T-cell (primary cell): Measurements from ENCODE around the gene MAPK11. TPM values are rescaled to one million over a fixed set of nuclear protein-coding genes. Genes with fewer than 3 reads are reported as not detected.

Experiments used
- ATAC-seq, 4 experiments: fragments of 200-7000 bp in 3 of 4; fragments of 150-1000 bp in 1 of 4; cut with Tn5 transposase; replicated peaks in 1 of 4; 1 replicate in 3 of 4; 2 replicates in 1 of 4; pipeline ENCODE4 v1.10.0; 2021; ENCODE audit warnings: moderate library complexity in 3 of 4, mild to moderate bottlenecking in 2 of 4, moderate number of reproducible peaks in 1 of 4
- CTCF ChIA-PET, 2 donors: fragments of 300-600 bp; sonication (Branson Sonifier 250); formaldehyde crosslinking; loops; one replicate each; lab custom pipeline; 2022; ENCODE audit warnings: antibody characterized with exemption in 2 of 2; lab: Charles Lee
- POLR2A ChIA-PET, 2 donors: fragments of 300-600 bp; sonication (Branson Sonifier 250); formaldehyde crosslinking; loops; one replicate each; lab custom pipeline; 2022; ENCODE audit warnings: antibody characterized with exemption in 2 of 2; lab: Charles Lee
- DNase-seq, 35 experiments: peaks; one replicate each; pipeline versions ENCODE4 v3.0.0 to v3.0.0-alpha.2; 2013 to 2023
- H3K27ac ChIP-seq: one replicate; pipeline ENCODE4 v1.5.1; 2013; ENCODE audit warnings: low read length
- H3K27me3 ChIP-seq, 2 experiments: replicated peaks in 1 of 2; 1 replicate in 1 of 2; 2 replicates in 1 of 2; pipeline versions ENCODE4 v1.6.1 to v1.7.0; 2013; ENCODE audit warnings: low read length in 1 of 2, mixed read lengths in 1 of 2; ENCODE audit not compliant: control insufficient read depth in 2 of 2, insufficient read depth in 2 of 2; ENCODE audit errors: extremely low read depth in 1 of 2
- H3K36me3 ChIP-seq, 2 donors: 1 replicate in 1 of 2; 2 replicates in 1 of 2; pipeline versions ENCODE4 v1.6.1 to v1.7.0; 2013; ENCODE audit warnings: low read length in 1 of 2; ENCODE audit not compliant: control insufficient read depth in 2 of 2, insufficient read depth in 1 of 2; ENCODE audit errors: extremely low read depth in 1 of 2
- H3K4me1 ChIP-seq, 2 experiments: 1 replicate in 1 of 2; 2 replicates in 1 of 2; pipeline versions ENCODE4 v1.6.1 to v1.7.0; 2013; ENCODE audit warnings: low read length in 2 of 2, mixed read lengths in 1 of 2; ENCODE audit not compliant: insufficient read depth in 2 of 2, control insufficient read depth in 1 of 2; ENCODE audit errors: extremely low read depth in 1 of 2
- H3K4me3 ChIP-seq, 2 donors: 1 replicate in 1 of 2; 2 replicates in 1 of 2; pipeline versions ENCODE4 v1.5.1 to v1.7.0; 2013; ENCODE audit warnings: mild to moderate bottlenecking in 2 of 2, low read length in 1 of 2, moderate library complexity in 1 of 2; ENCODE audit not compliant: control insufficient read depth in 1 of 2; ENCODE audit errors: extremely low read depth in 1 of 2
- H3K9me3 ChIP-seq: 2 replicates; pipeline ENCODE4 v1.7.0; 2013
- H3K27ac Mint-ChIP-seq, 2 donors: one replicate each; pipeline ENCODE4 v1.8.0; 2020 to 2021; ENCODE audit warnings: mild to moderate bottlenecking in 2 of 2, mixed read lengths in 2 of 2
- H3K27me3 Mint-ChIP-seq, 2 donors: one replicate each; pipeline ENCODE4 v1.8.0; 2021 to 2022; ENCODE audit warnings: mixed read lengths in 2 of 2
- H3K36me3 Mint-ChIP-seq: one replicate; pipeline ENCODE4 v1.8.0; 2021; ENCODE audit warnings: mixed read lengths
- H3K4me1 Mint-ChIP-seq, 3 donors: one replicate each; pipeline ENCODE4 v1.8.0; 2020 to 2022; ENCODE audit warnings: mixed read lengths in 3 of 3, mild to moderate bottlenecking in 1 of 3
- H3K4me3 Mint-ChIP-seq, 3 donors: one replicate each; pipeline ENCODE4 v1.8.0; 2020 to 2022; ENCODE audit warnings: mild to moderate bottlenecking in 3 of 3, mixed read lengths in 3 of 3, moderate library complexity in 3 of 3
- H3K9me3 Mint-ChIP-seq, 3 donors: one replicate each; pipeline ENCODE4 v1.8.0; 2020 to 2022; ENCODE audit warnings: mixed read lengths in 3 of 3
- WGBS: methylation state at CpG from one replicate; pipeline ENCODE4 v1.1.5; 2013; ENCODE audit warnings: missing lambda C conversion rate; ENCODE audit not compliant: insufficient coverage; 5-methylcytosine and 5-hydroxymethylcytosine counted together
- total RNA-seq, 35 experiments: library from RNA in 6 of 35; stranded (reverse) in 6 of 35; fragments of 120-200 nt in 1 of 35; gene quantifications; one replicate each; pipeline versions ENCODE4 v1.2.1 to v1.2.4 and lab custom pipeline; 2013 to 2026

The MAPK11 gene
- total RNA-seq, 5 donors from 2014 or later (not counting 1 experiment from before 2014, with no cell fraction given) = 3.5 to 8.9 (median 5.6) TPM

GRCh38 chr22:50280022-50280707, 10.0 kb upstream of the MAPK11 start:
- 93% methylated on average over 38 of the region's 38 CpGs for WGBS
- peaks cover 0 to 2% of the 10 kb centered on the region in 2 experiments for H3K4me1 ChIP-seq
- peaks cover 0 to 2% of the 10 kb centered on the region in 2 experiments for H3K27me3 ChIP-seq
- no peaks in the 10 kb centered on the region for H3K9me3 ChIP-seq
- Mint-ChIP-seq H3K36me3 (no peaks in the 10 kb centered on the region), H3K27me3 (no peaks in the 10 kb centered on the region), H3K4me1 (peaks cover 0 to under 1% (median 0%) of the 10 kb centered on the region in 3 donors), H3K9me3 (no peaks in the 10 kb centered on the region), H3K27ac (no peak overlapping the region), H3K4me3 (no peak overlapping the region)
- H3K27ac ChIP-seq = no peak overlapping the region
- ATAC-seq (no peak), DNase-seq (no peak)
- ChIA-PET POLR2A (no interaction called here), CTCF (no interaction called here)
- H3K4me3 ChIP-seq = no peak overlapping the region
- H3K36me3 ChIP-seq = no peaks in the 10 kb centered on the region

DNA sequence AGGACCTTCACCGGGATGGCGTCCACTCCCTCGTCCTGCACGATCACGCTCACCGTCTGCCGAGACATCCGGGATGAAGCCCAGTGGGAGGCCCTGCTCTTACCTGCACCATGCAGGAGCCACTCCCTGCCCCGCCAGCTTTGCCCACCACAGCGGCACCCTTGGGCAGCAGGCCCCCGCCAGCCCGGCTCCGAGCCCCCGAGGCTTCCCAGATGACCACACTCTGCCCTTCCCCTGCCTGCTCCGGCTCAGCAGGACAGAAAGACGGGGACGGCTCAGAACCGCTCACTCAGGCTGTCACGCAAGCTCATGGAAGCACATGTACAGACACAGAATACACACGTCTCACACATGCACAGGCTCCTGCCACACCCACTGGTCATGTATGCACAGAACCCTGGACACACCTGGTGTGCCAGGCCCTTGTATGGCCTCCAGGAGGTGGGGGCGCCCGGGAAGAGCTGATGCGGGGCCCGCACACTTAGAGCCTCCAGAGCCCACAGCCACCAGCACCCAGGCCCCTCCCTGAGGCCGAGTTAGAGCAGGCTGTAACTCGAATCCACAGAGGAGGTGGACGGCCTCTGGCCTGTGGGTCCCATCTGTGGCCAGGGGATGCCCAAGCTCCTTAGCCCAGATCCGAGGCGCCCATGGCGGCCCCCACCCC, 8.9 kb upstream of the MAPK11 start:
- H3K4me3 Mint-ChIP-seq = no peak overlapping the region
- POLR2A ChIA-PET = no interaction called here
- no peaks in the 10 kb centered on the region for H3K27me3 Mint-ChIP-seq
- no peaks in the 10 kb centered on the region for H3K36me3 ChIP-seq
- DNase-seq = no peak
- H3K4me1 ChIP-seq = peaks cover 0 to 5% of the 10 kb centered on the region in 2 experiments
- no peak for ATAC-seq
- no peak overlapping the region for H3K27ac ChIP-seq
- H3K36me3 Mint-ChIP-seq = no peaks in the 10 kb centered on the region
- 91% methylated on average over 27 of the region's 30 CpGs for WGBS
- H3K27ac Mint-ChIP-seq = no peak overlapping the region
- H3K4me1 Mint-ChIP-seq = peaks cover 0 to 6% (median 2%) of the 10 kb centered on the region in 3 donors
- H3K4me3 ChIP-seq = no peak overlapping the region
- no peaks in the 10 kb centered on the region for H3K27me3 ChIP-seq
- CTCF ChIA-PET = no interaction called here
- H3K9me3 Mint-ChIP-seq = no peaks in the 10 kb centered on the region
- no peaks in the 10 kb centered on the region for H3K9me3 ChIP-seq

DNA sequence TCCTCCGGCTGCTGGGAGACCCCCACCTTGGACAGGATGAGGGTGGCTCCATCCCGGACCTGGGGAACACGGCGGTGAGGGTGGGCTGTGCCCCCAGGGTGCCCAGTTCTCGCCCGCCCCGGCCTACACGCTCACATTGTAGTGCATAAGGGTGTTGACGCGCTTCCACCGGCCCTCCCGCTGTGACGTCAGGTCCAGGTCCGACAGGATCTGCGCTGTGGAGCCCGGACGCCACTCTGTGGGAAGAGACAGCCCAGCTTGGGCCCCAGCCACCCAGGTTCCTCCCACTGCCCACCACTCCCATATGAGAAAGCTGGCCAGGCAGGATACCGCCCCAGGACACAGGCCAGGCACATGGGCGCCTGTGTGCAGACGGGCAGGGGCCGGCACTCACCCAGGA, 8.3 kb upstream of the MAPK11 start:
- H3K36me3 ChIP-seq = no peaks in the 10 kb centered on the region
- H3K4me1 Mint-ChIP-seq = peaks cover 2 to 10% (median 6%) of the 10 kb centered on the region in 3 donors
- peaks cover 0 to 6% of the 10 kb centered on the region in 2 experiments for H3K4me1 ChIP-seq
- H3K4me3 Mint-ChIP-seq = no peak overlapping the region
- ChIA-PET POLR2A (no interaction called here), CTCF (no interaction called here)
- ATAC-seq = no peak
- DNase-seq = no peak
- no peak overlapping the region for H3K27ac Mint-ChIP-seq
- no peaks in the 10 kb centered on the region for H3K27me3 Mint-ChIP-seq
- no peak overlapping the region for H3K27ac ChIP-seq
- WGBS = 95% methylated on average over 20 of the region's 21 CpGs
- no peaks in the 10 kb centered on the region for H3K36me3 Mint-ChIP-seq
- no peaks in the 10 kb centered on the region for H3K9me3 Mint-ChIP-seq
- H3K27me3 ChIP-seq = no peaks in the 10 kb centered on the region
- H3K4me3 ChIP-seq = no peak overlapping the region
- H3K9me3 ChIP-seq = no peaks in the 10 kb centered on the region

- no peak for DNase-seq
- Mint-ChIP-seq H3K36me3 (no peaks in the 10 kb centered on the region), H3K27me3 (no peaks in the 10 kb centered on the region), H3K4me1 (peaks cover 2 to 10% (median 6%) of the 10 kb centered on the region in 3 donors), H3K9me3 (no peaks in the 10 kb centered on the region), H3K4me3 (no peak overlapping the region), H3K27ac (no peak overlapping the region)
- 79% methylated on average over 19 of the region's 25 CpGs for WGBS
- no peaks in the 10 kb centered on the region for H3K36me3 ChIP-seq
- ATAC-seq = no peak
- no peak overlapping the region for H3K4me3 ChIP-seq
- CTCF ChIA-PET = no interaction called here
- POLR2A ChIA-PET = no interaction called here
- peaks cover 0 to 6% of the 10 kb centered on the region in 2 experiments for H3K4me1 ChIP-seq
- peaks cover 0 to 3% of the 10 kb centered on the region in 2 experiments for H3K27me3 ChIP-seq
- no peaks in the 10 kb centered on the region for H3K9me3 ChIP-seq
- no peak overlapping the region for H3K27ac ChIP-seq
Measured at GRCh38 chr22:50277761-50278160, 7.6 kb upstream of the MAPK11 start.

DNA sequence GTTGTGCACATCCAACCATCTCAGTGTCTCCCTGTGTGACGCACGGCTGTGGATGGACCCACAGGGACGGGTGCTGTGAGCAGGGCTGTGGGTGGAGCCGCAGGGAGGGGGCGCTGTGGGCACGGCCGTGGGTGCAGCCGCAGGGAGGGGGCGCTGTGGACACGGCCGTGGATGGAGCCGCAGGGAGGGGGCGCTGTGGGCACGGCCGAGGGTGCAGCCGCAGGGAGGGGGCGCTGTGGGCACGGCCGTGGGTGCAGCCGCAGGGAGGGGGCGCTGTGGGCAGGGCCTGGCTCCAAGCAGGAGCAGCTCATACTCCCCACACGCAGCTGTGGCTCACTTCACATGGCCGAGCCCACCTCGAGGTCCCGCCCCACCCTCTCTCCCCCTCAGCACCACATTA, 6.0 kb upstream of the MAPK11 start:
- peak; percentile 13 to 71 (median 56) for ATAC-seq
- peaks cover 0 to 17% of the 10 kb centered on the region in 2 experiments for H3K4me1 ChIP-seq
- H3K27ac Mint-ChIP-seq = no peak overlapping the region
- H3K4me1 Mint-ChIP-seq = peaks cover 4 to 10% (median 10%) of the 10 kb centered on the region in 3 donors
- POLR2A ChIA-PET = no interaction called here
- no peaks in the 10 kb centered on the region for H3K36me3 Mint-ChIP-seq
- DNase-seq = peak in 25 of 35 experiments; percentile 10 to 81 (median 37)
- H3K36me3 ChIP-seq = no peaks in the 10 kb centered on the region
- CTCF ChIA-PET = interaction anchor here (0.6 to 1.1 kb wide), 3 partner anchors 19 to 345 kb away, joined by 3 to 5 read pairs (median 4); no protein-coding TSS in a partner anchor
- H3K27ac ChIP-seq = no peak overlapping the region
- H3K27me3 Mint-ChIP-seq = no peaks in the 10 kb centered on the region
- no peak overlapping the region for H3K4me3 Mint-ChIP-seq
- H3K27me3 ChIP-seq = peaks cover 0 to 15% of the 10 kb centered on the region in 2 experiments
- no peaks in the 10 kb centered on the region for H3K9me3 ChIP-seq
- H3K4me3 ChIP-seq = no peak overlapping the region
- WGBS = 61% methylated on average over 18 of the region's 25 CpGs
- H3K9me3 Mint-ChIP-seq = no peaks in the 10 kb centered on the region

DNA sequence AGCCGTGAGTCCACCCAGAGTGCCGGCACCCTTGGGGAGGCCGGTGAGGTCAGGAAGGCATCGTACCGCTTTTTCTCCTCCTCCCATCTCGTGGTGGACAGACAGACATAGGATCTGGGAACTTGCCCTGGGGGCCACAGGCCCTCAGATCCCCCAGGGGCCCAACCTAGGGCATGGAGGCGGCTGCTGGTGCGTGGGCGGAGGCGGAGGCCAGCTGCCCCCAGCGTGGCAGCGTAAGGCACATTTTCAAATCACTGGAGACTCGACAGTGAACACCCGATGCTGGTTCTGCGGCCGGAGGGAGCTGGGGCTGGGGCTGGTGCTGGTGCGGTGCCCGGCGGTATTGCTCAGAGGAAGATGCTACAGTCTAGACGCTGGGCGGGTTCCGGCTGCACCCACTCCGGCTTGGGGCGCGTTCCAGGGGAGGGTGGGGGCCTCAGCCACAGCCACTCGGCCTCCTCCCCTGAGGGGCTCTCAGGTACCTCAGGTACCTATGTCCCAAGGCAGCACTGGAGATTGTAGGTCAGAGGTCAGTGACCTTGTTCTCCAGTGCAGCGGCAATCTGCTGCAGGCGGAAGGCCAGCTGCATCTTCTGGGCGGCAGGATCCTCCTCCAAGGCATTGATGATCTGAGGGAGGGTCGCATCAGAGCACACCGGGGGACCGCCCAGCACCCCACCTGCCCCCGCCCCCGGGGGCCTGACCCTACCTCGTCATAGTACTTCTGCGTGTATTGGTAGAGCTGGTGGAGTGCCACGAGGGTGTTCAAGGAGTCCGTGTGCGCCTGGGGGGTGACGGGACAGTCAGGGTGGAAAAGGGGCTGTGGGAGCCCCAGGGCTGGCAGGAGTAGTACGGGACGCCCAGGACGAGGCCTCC, 5.2 kb upstream of the MAPK11 start:
- no peak for DNase-seq
- H3K27me3 Mint-ChIP-seq = no peaks in the 10 kb centered on the region
- Histone ChIP-seq H3K36me3 (no peaks in the 10 kb centered on the region), H3K4me1 (peaks cover 2 to 24% of the 10 kb centered on the region in 2 experiments), H3K27ac (no peak overlapping the region), H3K4me3 (no peak overlapping the region), H3K27me3 (peaks cover 0 to 19% of the 10 kb centered on the region in 2 experiments), H3K9me3 (no peaks in the 10 kb centered on the region)
- CTCF ChIA-PET = interaction anchor here (0.5 to 1.1 kb wide), 3 partner anchors 20 to 358 kb away, joined by 3 to 4 read pairs (median 3); no protein-coding TSS in a partner anchor
- H3K4me3 Mint-ChIP-seq = no peak overlapping the region
- 93% methylated on average over 35 of the region's 43 CpGs for WGBS
- H3K27ac Mint-ChIP-seq = no peak overlapping the region
- ATAC-seq = no peak
- H3K4me1 Mint-ChIP-seq = peaks cover 6 to 15% (median 10%) of the 10 kb centered on the region in 3 donors
- POLR2A ChIA-PET = no interaction called here
- no peaks in the 10 kb centered on the region for H3K9me3 Mint-ChIP-seq
- H3K36me3 Mint-ChIP-seq = no peaks in the 10 kb centered on the region
